Effector memory CD8-positive, alpha-beta T cell (primary cell): Measurements from ENCODE around the gene SCAP.
"Not testable (repeated sequence)": the region's sequence is repeated elsewhere in the genome, so short reads cannot be mapped to it uniquely, and the experiment has no call there.

Source experiments
- ATAC-seq: fragments of 150-1000 bp; cut with Tn5 transposase; replicated peaks from 2 replicates; pipeline ENCODE4 v1.10.0; 2021; ENCODE audit warnings: mild to moderate bottlenecking, moderate library complexity
- DNase-seq, 3 experiments: peaks; one replicate each; pipeline ENCODE4 v3.0.0; 2021
- H3K27ac Mint-ChIP-seq, 2 donors: one replicate each; pipeline ENCODE4 v1.8.0; 2022; ENCODE audit warnings: mild to moderate bottlenecking in 2 of 2, mixed read lengths in 2 of 2, moderate library complexity in 2 of 2
- H3K27me3 Mint-ChIP-seq, 2 donors: one replicate each; pipeline ENCODE4 v1.8.0; 2022; ENCODE audit warnings: mixed read lengths in 2 of 2
- H3K36me3 Mint-ChIP-seq: one replicate; pipeline ENCODE4 v1.8.0; 2022; ENCODE audit warnings: mild to moderate bottlenecking, moderate library complexity, mixed read lengths; ENCODE audit not compliant: insufficient read depth
- H3K4me1 Mint-ChIP-seq, 2 donors: one replicate each; pipeline ENCODE4 v1.8.0; 2022; ENCODE audit warnings: low read depth in 2 of 2, mixed read lengths in 2 of 2
- H3K4me3 Mint-ChIP-seq, 2 donors: one replicate each; pipeline ENCODE4 v1.8.0; 2022; ENCODE audit warnings: mild to moderate bottlenecking in 2 of 2, mixed read lengths in 2 of 2, moderate library complexity in 2 of 2
- H3K9me3 Mint-ChIP-seq, 2 donors: one replicate each; pipeline ENCODE4 v1.8.0; 2022; ENCODE audit warnings: mixed read lengths in 2 of 2

SCAP gene

DNA sequence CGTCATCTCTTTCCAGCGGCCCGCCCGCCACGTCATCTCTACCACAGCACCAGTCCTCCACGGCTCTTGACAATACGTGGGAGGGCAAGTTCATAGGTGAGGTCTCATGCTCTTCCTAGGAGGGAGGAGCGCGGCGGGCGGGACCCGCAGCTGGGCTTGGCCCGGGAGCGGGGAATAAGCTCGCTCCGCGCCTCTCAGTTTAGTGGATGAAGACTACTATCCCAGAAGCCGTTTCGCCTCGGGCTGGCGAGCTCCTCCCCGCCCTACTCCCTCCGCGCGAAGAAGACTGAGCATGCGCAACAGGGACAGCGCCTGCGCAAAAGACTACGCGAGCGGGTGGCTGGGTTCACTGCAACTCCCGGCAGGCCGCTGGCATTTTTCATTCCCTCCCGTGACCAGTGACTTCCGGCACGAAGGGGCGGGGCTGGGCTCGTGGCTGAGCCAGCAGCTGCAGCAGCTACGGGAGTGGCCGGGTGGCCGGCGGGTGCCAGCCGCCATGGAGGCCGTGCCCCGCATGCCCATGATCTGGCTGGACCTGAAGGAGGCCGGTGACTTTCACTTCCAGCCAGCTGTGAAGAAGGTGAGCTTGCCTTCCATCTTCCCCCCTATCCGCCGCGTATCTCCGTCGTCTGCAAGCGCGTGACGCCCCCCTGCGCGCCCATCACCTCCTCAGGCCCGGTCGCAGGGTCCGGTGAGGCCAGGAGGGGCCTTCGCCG lies 95.0 kb downstream of the SCAP start, which contains the start of gene PTPN23:
Gene PTPN23 (plus strand): TSS at position 421 of the 716 bp plus-strand sequence. CDS start 76 bp downstream, at position 497.
- DNase-seq (peak; percentile 99), ATAC-seq (peak; percentile 75)
- Mint-ChIP-seq H3K9me3 (no peaks in the 10 kb centered on the region), H3K36me3 (peaks cover 22% of the 10 kb centered on the region), H3K27ac (peak within 1 kb of the TSS; percentile 97 to 100), H3K4me1 (peaks cover 41 to 44% of the 10 kb centered on the region in 2 donors), H3K4me3 (peak within 1 kb of the TSS; percentile 95 to 99), H3K27me3 (peaks cover 0 to 2% of the 10 kb centered on the region in 2 donors)

DNA sequence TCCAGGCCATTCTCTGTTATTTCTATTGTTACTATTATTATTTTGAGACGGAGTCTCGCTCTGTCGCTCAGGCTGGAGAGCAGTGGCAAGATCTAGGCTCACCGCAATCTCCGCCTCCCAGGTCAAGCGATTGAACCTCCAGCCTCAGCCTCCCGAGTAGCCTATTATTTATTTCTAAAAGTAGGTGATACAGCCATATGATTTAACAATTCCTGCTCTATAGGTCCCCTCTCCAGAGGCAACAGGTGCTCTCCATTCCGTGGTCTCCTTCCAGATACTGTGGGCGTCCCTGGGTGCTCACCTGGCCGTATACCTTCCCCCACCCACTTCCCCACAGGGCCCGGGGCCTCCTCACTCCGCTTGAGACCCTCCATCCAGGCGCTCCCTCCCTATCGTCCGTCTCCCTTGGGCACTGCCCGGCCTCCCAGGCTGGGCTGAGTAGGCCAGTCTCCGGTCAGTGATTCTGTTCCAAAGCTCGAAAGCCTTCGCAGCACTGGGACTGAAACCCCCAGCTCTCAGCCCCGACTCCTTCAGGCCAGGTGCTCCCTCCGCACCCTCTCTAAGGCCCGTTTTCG lies 95.6 kb downstream of the SCAP start:
- no peak for ATAC-seq
- H3K27ac Mint-ChIP-seq, result peak overlapping the region; percentile 97 to 100
- peaks cover 0 to 9% of the 10 kb centered on the region in 2 donors for H3K27me3 Mint-ChIP-seq
- no peak for DNase-seq
- no peaks in the 10 kb centered on the region for H3K9me3 Mint-ChIP-seq
- peaks cover 22% of the 10 kb centered on the region for H3K36me3 Mint-ChIP-seq
- peak overlapping the region; percentile 95 to 99 for H3K4me3 Mint-ChIP-seq
- peaks cover 39 to 41% of the 10 kb centered on the region in 2 donors for H3K4me1 Mint-ChIP-seq

DNA sequence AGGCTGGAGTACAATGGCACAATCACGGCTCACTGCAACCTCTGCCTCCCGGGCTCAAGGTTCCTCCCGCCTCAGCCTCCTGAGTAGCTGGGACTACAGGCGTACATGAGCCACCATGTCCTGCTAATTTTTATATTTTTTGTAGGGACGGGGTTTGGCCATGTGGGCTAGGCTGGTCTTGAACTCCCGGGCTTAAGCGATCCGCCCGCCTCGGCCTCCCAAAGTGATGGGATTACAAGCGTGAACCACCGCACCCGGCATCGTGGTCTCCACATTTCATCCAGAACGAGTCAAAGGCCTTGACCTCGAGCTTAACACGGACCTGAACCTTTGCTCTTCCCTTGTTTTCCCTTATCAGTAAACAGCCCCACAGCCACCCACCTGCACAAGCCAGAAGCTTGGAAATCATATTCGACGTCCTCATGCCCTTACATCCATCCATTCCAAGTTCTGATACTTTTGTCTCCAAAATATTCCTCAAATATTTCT lies 96.3 kb downstream of the SCAP start:
- ATAC-seq, result no peak

DNA sequence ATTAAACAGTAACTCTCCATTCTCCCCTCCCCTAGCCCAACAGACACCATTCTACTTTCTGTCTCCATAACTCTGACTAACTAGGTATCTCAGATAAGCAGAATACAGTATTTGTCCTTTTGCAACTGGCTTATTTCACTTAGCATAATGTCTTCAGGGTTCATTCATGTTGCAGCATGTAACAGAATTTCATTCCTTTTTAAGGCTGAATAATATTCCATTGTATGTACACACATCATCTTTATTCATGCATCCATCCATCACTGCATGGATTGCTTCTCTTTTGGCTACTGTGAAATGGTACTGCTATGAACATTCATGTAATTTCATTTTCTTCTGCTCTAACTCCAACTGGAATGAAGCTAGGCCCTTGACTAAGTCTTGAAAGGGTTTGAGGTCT lies 96.9 kb downstream of the SCAP start:
- DNase-seq (no peak), ATAC-seq (no peak)
- Mint-ChIP-seq H3K9me3 (no peaks in the 10 kb centered on the region), H3K27ac (no peak overlapping the region), H3K4me3 (peak overlapping the region in 1 of 2 donors; percentile 95), H3K27me3 (peaks cover 0 to 9% of the 10 kb centered on the region in 2 donors), H3K36me3 (peaks cover 21% of the 10 kb centered on the region), H3K4me1 (peaks cover 37 to 41% of the 10 kb centered on the region in 2 donors)

More for the DNA sequence above, 96.3 kb downstream of the SCAP start:
- peaks cover 0 to 9% of the 10 kb centered on the region in 2 donors for H3K27me3 Mint-ChIP-seq
- H3K4me1 Mint-ChIP-seq, result peaks cover 39 to 41% of the 10 kb centered on the region in 2 donors
- H3K4me3 Mint-ChIP-seq, result peak overlapping the region; percentile 95 to 99
- peaks cover 22% of the 10 kb centered on the region for H3K36me3 Mint-ChIP-seq
- H3K9me3 Mint-ChIP-seq, result no peaks in the 10 kb centered on the region
- H3K27ac Mint-ChIP-seq, result peak overlapping the region; percentile 97 to 100
- no peak for DNase-seq

DNA sequence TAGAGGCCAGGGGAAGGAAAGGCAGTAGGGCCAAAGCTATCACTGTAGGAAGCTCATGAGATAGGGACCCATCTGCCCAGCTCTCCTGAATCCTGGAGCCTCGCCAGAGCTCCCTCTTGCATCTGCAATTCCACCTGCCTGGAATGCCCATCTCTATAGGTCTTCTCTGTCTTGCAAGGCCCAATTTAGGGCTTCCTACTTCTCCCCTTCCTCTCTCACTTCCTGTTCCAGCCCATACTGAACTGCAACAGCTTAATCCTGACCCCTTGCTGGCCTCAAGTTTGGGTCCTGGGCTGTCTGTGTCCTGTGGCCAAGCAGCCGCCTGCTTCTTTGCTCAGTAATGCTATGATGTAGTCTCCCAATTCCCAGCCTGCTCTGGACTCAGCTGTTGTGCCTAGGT lies 98.6 kb downstream of the SCAP start:
- DNase-seq (no peak), ATAC-seq (no peak)
- no peaks in the 10 kb centered on the region for H3K9me3 Mint-ChIP-seq
- peaks cover 10 to 17% of the 10 kb centered on the region in 2 donors for H3K27me3 Mint-ChIP-seq
- H3K4me1 Mint-ChIP-seq, result peaks cover 26 to 28% of the 10 kb centered on the region in 2 donors
- H3K27ac Mint-ChIP-seq, result peak overlapping the region in 1 of 2 donors; percentile 72
- peaks cover 19% of the 10 kb centered on the region for H3K36me3 Mint-ChIP-seq
- no peak overlapping the region for H3K4me3 Mint-ChIP-seq

DNA sequence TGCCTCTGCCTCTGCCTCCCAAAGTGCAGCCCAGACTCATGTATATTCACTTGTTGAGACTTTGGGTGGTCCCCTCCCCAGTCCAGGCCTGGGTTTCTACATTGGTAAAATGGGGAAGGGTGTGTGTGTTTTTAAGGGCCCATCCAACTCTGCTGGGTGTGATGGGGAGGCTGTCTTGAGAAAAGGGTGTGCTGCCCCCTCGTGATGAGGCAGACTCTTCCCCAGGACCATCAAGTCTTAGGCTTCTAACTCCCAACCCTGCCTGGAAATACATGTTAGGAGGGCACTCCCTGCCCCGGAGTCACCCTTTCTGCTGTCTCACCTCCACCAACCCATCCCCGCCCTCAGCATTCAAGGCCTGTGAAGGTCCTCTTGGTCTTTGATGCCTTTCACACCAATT lies 99.3 kb downstream of the SCAP start:
- Mint-ChIP-seq H3K27ac (peak overlapping the region in 1 of 2 donors; percentile 72), H3K4me1 (peaks cover 20 to 21% of the 10 kb centered on the region in 2 donors), H3K27me3 (peaks cover 11 to 25% of the 10 kb centered on the region in 2 donors), H3K9me3 (no peaks in the 10 kb centered on the region), H3K4me3 (no peak overlapping the region), H3K36me3 (peaks cover 15% of the 10 kb centered on the region)
- ATAC-seq, result no peak
- no peak for DNase-seq

DNA sequence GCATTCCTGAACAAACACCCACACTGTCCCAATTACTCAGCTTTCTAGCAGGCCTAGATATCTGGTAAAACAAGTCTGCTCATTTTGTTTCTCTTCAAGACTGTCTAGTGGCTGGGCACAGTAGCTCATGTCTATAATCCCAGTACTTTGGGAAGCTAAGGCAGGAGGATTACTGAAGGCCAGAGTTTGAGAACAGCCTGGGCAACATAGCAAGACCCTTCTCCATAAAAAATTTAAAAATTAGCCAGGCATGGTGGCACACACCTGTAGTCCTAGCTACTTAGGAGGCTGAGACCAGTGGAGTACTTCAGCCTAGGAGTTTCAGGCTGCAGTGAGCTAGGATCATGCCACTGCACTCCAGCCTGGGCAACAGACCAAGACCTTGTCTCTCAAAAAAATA lies 101.2 kb downstream of the SCAP start:
- peak overlapping the region in 1 of 2 donors; percentile 1 for H3K27ac Mint-ChIP-seq
- H3K9me3 Mint-ChIP-seq, result no peaks in the 10 kb centered on the region
- ATAC-seq, result no peak
- DNase-seq, result no peak
- H3K27me3 Mint-ChIP-seq, result peaks cover 13 to 34% of the 10 kb centered on the region in 2 donors
- no peak overlapping the region for H3K4me3 Mint-ChIP-seq
- peaks cover 7 to 8% of the 10 kb centered on the region in 2 donors for H3K4me1 Mint-ChIP-seq
- H3K36me3 Mint-ChIP-seq, result no peaks in the 10 kb centered on the region

DNA sequence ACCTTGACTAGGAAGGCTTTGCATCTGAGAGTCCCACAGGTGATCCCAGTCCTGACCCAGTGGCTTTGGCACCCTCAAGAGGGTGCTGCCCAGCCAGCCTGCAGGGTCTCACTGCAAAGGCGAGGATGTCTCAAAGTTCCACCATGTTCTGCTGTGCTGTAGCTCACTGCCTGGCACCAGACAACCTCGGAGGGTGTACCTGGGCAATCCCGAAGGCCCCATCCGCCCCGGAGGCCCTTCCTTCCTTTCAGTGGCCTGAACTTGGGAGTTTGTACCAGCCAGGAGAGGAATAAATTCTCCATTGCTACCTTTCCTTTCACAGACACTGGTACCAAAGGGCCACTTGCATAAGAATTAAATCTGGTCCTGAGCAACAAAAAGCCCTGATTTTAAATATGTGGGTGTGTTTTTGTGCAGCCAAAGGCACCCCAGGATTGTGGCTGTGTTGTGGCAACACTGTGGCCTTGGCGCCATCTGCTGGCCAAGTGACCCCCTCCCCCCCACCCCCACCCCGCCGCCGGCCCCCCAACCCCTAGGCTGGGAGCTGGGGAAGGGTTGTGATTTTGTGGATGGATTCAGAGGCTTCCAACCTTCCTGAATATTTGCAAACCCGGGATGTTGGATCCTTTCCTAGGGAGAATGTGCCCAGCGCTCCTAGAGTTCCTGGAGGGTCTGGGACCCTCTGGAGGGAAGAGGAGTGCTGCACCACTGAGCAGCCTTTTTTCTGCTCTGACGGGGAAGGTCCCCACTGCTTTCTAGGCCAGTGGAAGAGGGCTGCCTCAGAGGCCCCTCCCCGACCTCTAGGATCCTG lies 104.6 kb downstream of the SCAP start:
- ATAC-seq (no peak), DNase-seq (peak in 1 of 3 experiments; percentile 15)
- peak overlapping the region in 1 of 2 donors; percentile 61 for H3K27ac Mint-ChIP-seq
- H3K27me3 Mint-ChIP-seq, result peaks cover 16 to 41% of the 10 kb centered on the region in 2 donors
- H3K36me3 Mint-ChIP-seq, result no peaks in the 10 kb centered on the region
- no peaks in the 10 kb centered on the region for H3K4me1 Mint-ChIP-seq
- no peaks in the 10 kb centered on the region for H3K9me3 Mint-ChIP-seq
- no peak overlapping the region for H3K4me3 Mint-ChIP-seq

DNA sequence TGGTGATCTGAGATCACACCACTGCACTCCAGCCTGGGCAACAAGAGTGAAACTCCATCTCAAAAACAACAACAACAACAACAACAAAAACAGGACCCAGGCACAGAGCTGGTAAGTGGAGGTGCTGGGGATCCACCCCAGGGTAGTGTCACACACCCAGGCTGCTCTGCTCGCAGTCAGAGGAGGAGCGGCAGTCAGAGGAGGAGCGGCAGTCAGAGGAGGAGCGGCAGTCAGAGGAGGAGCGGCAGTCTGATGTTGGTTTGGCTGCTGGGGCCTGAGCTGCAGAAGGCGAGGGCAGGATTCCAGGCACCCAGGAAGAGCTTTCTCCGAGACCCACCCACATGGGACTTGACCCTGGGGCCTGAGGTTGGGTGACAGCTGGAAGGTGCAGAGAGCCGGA lies 105.7 kb downstream of the SCAP start:
- H3K9me3 Mint-ChIP-seq, ATAC-seq, H3K27ac Mint-ChIP-seq: not testable (repeated sequence)

DNA sequence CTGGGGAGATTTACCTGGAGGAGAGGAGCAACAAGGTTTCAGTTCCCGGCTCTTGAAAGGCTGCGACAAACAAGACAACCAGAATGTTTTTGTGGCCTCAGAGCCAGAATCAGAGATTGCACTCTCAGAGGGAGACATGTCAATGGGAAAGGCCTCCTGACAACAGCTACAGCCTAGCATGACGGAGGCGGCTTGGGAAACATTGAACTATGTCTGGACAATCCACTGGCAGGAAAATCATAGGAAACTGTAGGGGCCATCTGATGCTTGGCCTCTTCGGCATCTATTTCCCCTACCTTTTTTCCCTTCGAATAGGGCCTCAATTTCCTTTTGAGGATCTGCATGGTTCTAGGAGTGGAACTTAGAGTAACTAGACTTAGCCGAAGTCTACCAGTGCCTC lies 108.1 kb downstream of the SCAP start:
- no peak for ATAC-seq
- no peak for DNase-seq
- Mint-ChIP-seq H3K27me3 (peaks cover 11 to 28% of the 10 kb centered on the region in 2 donors), H3K4me1 (peaks cover 6% of the 10 kb centered on the region in 2 donors), H3K4me3 (no peak overlapping the region), H3K9me3 (no peaks in the 10 kb centered on the region), H3K27ac (no peak overlapping the region), H3K36me3 (no peaks in the 10 kb centered on the region)

More for the DNA sequence above, 105.7 kb downstream of the SCAP start:
- peaks cover 16 to 32% of the 10 kb centered on the region in 2 donors for H3K27me3 Mint-ChIP-seq
- H3K36me3 Mint-ChIP-seq, DNase-seq, H3K4me3 Mint-ChIP-seq, H3K4me1 Mint-ChIP-seq: not testable (repeated sequence)

DNA sequence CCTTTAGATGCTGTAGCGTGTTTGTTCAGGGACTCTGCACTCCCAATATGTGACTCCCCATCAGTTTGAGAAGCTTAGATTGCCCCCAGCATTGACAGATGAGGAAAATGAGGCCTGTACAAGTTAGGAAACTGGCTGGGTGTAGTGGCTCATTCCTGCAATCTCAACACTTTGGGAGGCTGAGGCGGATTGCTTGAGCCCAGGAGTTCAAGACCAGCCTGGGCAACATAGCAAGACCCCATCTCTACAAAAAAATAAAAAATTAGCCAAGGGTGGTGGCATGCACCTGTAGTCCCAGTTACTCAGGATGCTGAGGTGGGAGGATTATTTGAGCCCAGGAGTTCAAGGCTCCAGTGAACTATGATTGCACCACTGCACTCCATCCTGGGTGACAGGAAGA lies 108.9 kb downstream of the SCAP start:
- Mint-ChIP-seq H3K4me3 (no peak overlapping the region), H3K27ac (no peak overlapping the region), H3K36me3 (no peaks in the 10 kb centered on the region), H3K4me1 (peaks cover 11 to 12% of the 10 kb centered on the region in 2 donors), H3K9me3 (no peaks in the 10 kb centered on the region), H3K27me3 (peaks cover 5 to 20% of the 10 kb centered on the region in 2 donors)
- no peak for DNase-seq
- ATAC-seq, result no peak

DNA sequence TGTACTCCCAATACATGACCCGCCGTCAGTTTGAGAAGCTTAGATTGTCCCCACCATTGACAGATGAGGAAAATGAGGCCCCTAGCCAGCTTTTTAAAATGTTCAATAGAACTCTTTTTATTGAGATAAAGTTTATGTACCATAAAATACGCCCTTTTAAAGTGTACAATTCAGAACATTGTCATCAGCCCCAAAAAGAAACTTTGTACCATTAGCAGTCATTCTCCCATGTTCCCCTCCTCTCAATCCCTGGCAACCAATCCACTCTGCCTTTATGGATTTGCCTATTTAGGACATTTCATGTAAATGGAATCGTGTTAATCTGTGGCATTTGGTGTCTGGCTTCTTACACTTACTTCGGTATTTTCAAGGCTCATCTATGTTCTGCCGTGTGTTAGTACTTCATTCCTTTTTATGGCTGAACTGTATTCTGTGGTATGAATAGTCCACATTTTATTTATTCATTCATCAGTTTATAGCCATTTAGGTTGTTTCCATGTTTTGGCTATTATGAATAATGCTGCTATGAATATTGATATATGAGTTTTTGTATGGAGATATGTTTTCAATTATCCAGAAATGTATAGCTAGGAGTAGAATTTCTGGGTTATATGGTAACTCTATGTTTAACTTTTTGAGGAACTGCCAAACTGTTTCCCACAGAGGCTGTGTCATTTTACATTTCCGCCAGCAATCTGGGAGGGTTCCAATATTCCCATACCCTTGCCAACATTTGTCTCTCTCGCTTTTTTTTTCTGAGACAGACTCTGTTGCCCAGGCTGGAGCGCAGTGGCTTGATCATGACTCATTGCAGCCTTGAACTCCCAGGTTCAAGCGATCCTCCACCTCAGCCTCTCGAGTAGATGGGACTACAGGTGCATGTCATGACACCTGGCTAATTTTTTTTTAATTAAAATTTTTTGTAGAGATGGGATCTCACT lies 110.3 kb downstream of the SCAP start:
- H3K27ac Mint-ChIP-seq, result no peak overlapping the region
- H3K4me1 Mint-ChIP-seq, result peaks cover 11 to 12% of the 10 kb centered on the region in 2 donors
- H3K36me3 Mint-ChIP-seq, result no peaks in the 10 kb centered on the region
- no peak overlapping the region for H3K4me3 Mint-ChIP-seq
- ATAC-seq (no peak), DNase-seq (no peak)
- peaks cover 5 to 15% of the 10 kb centered on the region in 2 donors for H3K27me3 Mint-ChIP-seq
- peaks cover 0 to under 1% of the 10 kb centered on the region in 2 donors for H3K9me3 Mint-ChIP-seq
